ENCODE results near the gene UBE3C. TPM values are rescaled to one million over a fixed set of nuclear protein-coding genes. Genes with fewer than 3 reads are reported as not detected.
A peak's percentile ranks its signal among the peaks of the same experiment; 100 is the strongest.

UBE3C gene
- total and polyA plus RNA-seq, 9 of the 15 experiments (the other 6 are each of a cell fraction or from before 2014, with no cell fraction given), result 9.6 to 91.7 (median 75.4) TPM

GRCh38 chr7:157138424-157139110, at the start of gene UBE3C (continued):
- TF ChIP-seq FOXO4 (CRISPR knock-in tag; IDR thresholded peaks at IDR 0.05) (0 out of 2 replicates have a peak, but pooled peaks have one; percentile 66), ZNF584 (CRISPR knock-in tag; IDR thresholded peaks at IDR 0.05; ENCODE audit: low read depth) (peak; percentile 100), GATAD2A (IDR thresholded peaks at IDR 0.05) (no peak), CBX1 (IDR thresholded peaks at IDR 0.05; ENCODE audit: low read depth) (peak; percentile 76; the same call in 1 of the 2 replicates), TFAP4 (CRISPR knock-in tag; IDR thresholded peaks at IDR 0.05; ENCODE audit: borderline replicate concordance) (peak; percentile 35; the same call in 1 of the 2 replicates), PHF21A (IDR thresholded peaks at IDR 0.05; ENCODE audit: borderline replicate concordance, low read depth) (0 out of 2 replicates have a peak, but pooled peaks have one; percentile 35), ATF1 (CRISPR knock-in tag; IDR thresholded peaks at IDR 0.05) (peak; percentile 25), ATF1 (tag; IDR thresholded peaks at IDR 0.05) (peak; percentile 90), SUPT5H (IDR thresholded peaks at IDR 0.05) (peak; percentile 78), EWSR1 (IDR thresholded peaks at IDR 0.05; ENCODE audit: borderline replicate concordance, low read depth, partially characterized antibody) (no peak)
- TF ChIP-seq, protein P1, sequence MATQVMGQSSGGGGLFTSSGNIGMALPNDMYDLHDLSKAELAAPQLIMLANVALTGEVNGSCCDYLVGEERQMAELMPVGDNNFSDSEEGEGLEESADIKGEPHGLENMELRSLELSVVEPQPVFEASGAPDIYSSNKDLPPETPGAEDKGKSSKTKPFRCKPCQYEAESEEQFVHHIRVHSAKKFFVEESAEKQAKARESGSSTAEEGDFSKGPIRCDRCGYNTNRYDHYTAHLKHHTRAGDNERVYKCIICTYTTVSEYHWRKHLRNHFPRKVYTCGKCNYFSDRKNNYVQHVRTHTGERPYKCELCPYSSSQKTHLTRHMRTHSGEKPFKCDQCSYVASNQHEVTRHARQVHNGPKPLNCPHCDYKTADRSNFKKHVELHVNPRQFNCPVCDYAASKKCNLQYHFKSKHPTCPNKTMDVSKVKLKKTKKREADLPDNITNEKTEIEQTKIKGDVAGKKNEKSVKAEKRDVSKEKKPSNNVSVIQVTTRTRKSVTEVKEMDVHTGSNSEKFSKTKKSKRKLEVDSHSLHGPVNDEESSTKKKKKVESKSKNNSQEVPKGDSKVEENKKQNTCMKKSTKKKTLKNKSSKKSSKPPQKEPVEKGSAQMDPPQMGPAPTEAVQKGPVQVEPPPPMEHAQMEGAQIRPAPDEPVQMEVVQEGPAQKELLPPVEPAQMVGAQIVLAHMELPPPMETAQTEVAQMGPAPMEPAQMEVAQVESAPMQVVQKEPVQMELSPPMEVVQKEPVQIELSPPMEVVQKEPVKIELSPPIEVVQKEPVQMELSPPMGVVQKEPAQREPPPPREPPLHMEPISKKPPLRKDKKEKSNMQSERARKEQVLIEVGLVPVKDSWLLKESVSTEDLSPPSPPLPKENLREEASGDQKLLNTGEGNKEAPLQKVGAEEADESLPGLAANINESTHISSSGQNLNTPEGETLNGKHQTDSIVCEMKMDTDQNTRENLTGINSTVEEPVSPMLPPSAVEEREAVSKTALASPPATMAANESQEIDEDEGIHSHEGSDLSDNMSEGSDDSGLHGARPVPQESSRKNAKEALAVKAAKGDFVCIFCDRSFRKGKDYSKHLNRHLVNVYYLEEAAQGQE (IDR thresholded peaks at IDR 0.05; ENCODE audit: borderline replicate concordance), result no peak
- TF ChIP-seq, protein P1 (CRISPR knock-in tag; IDR thresholded peaks at IDR 0.05; ENCODE audit: low read depth), result peak; percentile 78; the same call in 1 of the 2 replicates
- TF ChIP-seq, protein P2, sequence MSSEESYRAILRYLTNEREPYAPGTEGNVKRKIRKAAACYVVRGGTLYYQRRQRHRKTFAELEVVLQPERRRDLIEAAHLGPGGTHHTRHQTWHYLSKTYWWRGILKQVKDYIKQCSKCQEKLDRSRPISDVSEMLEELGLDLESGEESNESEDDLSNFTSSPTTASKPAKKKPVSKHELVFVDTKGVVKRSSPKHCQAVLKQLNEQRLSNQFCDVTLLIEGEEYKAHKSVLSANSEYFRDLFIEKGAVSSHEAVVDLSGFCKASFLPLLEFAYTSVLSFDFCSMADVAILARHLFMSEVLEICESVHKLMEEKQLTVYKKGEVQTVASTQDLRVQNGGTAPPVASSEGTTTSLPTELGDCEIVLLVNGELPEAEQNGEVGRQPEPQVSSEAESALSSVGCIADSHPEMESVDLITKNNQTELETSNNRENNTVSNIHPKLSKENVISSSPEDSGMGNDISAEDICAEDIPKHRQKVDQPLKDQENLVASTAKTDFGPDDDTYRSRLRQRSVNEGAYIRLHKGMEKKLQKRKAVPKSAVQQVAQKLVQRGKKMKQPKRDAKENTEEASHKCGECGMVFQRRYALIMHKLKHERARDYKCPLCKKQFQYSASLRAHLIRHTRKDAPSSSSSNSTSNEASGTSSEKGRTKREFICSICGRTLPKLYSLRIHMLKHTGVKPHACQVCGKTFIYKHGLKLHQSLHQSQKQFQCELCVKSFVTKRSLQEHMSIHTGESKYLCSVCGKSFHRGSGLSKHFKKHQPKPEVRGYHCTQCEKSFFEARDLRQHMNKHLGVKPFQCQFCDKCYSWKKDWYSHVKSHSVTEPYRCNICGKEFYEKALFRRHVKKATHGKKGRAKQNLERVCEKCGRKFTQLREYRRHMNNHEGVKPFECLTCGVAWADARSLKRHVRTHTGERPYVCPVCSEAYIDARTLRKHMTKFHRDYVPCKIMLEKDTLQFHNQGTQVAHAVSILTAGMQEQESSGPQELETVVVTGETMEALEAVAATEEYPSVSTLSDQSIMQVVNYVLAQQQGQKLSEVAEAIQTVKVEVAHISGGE (CRISPR knock-in tag; IDR thresholded peaks at IDR 0.05), result peak in 2 of 3 experiments; percentile 37 to 97; a peak in 2 of 6 replicates

Data from K562 (cell line).